Measurements from ENCODE around the gene ATP6V0C. TPM values are rescaled to one million over a fixed set of nuclear protein-coding genes. Genes with fewer than 3 reads are reported as not detected.
A peak's percentile ranks its signal among the peaks of the same experiment; 100 is the strongest.

Gene ATP6V0C
- polyA plus RNA-seq, 1 donor from 2014 or later: 100 TPM

GRCh38 chr16:2512735-2513404 is 882 bp upstream of the ATP6V0C start:
- H3K4me3 ChIP-seq (ENCODE audit: low read length): peak overlapping the region; percentile 92
- H3K9ac ChIP-seq (ENCODE audit: low read length): peak overlapping the region; percentile 96
- no peaks in the 10 kb centered on the region for H3K27me3 ChIP-seq (ENCODE audit: insufficient read depth, low read depth, low read length)
- peak overlapping the region; percentile 98 for H3K27ac ChIP-seq (ENCODE audit: low read length)
- H3F3A ChIP-seq (ENCODE audit: insufficient read depth, low read length, poor library complexity, severe bottlenecking): no peaks in the 10 kb centered on the region
- no peaks in the 10 kb centered on the region for H3K36me3 ChIP-seq (ENCODE audit: insufficient read depth, low read length)
- peaks cover 34% of the 10 kb centered on the region for H3K79me2 ChIP-seq (replicated peaks; ENCODE audit: insufficient read depth, low read length)
- peak overlapping the region; percentile 87 for H2AFZ ChIP-seq (ENCODE audit: low read depth, low read length)
- no peak for TF ChIP-seq TAF1 (IDR thresholded peaks at IDR 0.05; ENCODE audit: low read depth)
- no peak for TF ChIP-seq RAD21 (conservative IDR thresholded peaks at IDR 0.05)
- TF ChIP-seq MXI1 (conservative IDR thresholded peaks at IDR 0.05; ENCODE audit: poor library complexity, severe bottlenecking): no peak
- TF ChIP-seq CTCF (IDR thresholded peaks at IDR 0.05; ENCODE audit: poor library complexity, severe bottlenecking): peak; percentile 30
- no peak for TF ChIP-seq POLR2AphosphoS5 (IDR thresholded peaks at IDR 0.05)
- TF ChIP-seq EP300 (conservative IDR thresholded peaks at IDR 0.05; ENCODE audit: poor library complexity, severe bottlenecking): no peak
- H4K20me1 ChIP-seq (ENCODE audit: insufficient read depth): peaks cover 23% of the 10 kb centered on the region
- no peaks in the 10 kb centered on the region for H3K9me2 ChIP-seq (ENCODE audit: insufficient read depth, low read length)
- peak overlapping the region; percentile 76 for H3K4me2 ChIP-seq (ENCODE audit: low read length)
- no peaks in the 10 kb centered on the region for H3K9me3 ChIP-seq (ENCODE audit: low read length)

GRCh38 chr16:2514333-2515179 is 804 bp downstream of the ATP6V0C start:
- Histone ChIP-seq H3F3A (ENCODE audit: insufficient read depth, low read length, poor library complexity, severe bottlenecking) (no peaks in the 10 kb centered on the region), H3K27ac (ENCODE audit: low read length) (peak overlapping the region; percentile 98), H3K36me3 (ENCODE audit: insufficient read depth, low read length) (no peaks in the 10 kb centered on the region), H3K9ac (ENCODE audit: low read length) (peak overlapping the region; percentile 96), H3K27me3 (ENCODE audit: insufficient read depth, low read depth, low read length) (no peaks in the 10 kb centered on the region), H3K4me2 (ENCODE audit: low read length) (peak overlapping the region; percentile 94), H4K20me1 (ENCODE audit: insufficient read depth) (peaks cover 39% of the 10 kb centered on the region), H3K4me3 (ENCODE audit: low read length) (peak overlapping the region; percentile 92), H3K9me3 (ENCODE audit: low read length) (no peaks in the 10 kb centered on the region), H3K79me2 (replicated peaks; ENCODE audit: insufficient read depth, low read length) (peaks cover 43% of the 10 kb centered on the region), H3K9me2 (ENCODE audit: insufficient read depth, low read length) (no peaks in the 10 kb centered on the region), H2AFZ (ENCODE audit: low read depth, low read length) (peak overlapping the region; percentile 1)
- TF ChIP-seq POLR2AphosphoS5 (IDR thresholded peaks at IDR 0.05) (peak; percentile 22), RAD21 (conservative IDR thresholded peaks at IDR 0.05) (no peak)

DNA sequence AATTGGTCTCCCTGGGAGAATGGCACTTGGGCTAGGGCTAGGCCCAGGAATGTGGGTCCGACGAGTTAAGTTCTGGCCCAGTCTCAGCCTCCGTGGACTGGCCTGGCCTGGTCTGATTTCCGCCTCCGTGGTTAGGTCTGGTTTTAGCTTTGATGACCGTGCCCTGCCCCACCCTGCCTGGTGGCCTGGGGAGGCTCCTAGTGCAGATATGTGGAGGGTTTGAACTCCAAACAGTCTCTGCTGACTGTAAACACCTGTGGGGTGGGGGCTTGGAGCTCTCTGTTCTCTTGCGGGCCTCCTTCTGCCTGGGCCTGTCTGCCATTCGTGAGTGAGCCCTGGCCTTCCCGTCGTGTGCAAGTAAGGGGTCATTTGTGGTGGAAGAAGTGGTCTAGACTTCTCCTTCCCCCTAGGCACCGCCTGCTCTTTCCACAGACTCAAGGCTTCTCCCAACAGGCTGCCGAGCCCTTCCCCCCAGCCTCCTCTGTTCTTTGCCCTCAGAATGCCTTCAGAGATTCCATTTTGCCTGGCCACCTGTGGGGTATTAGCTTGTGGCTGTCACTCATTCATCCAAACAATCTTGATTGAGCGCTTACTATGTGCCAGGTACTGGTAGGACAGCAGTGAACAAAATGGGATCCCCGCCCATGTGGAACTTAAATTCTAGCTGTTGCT is 1.6 kb downstream of the ATP6V0C start:
- H3K9ac ChIP-seq (ENCODE audit: low read length): peak overlapping the region; percentile 96
- peaks cover 39% of the 10 kb centered on the region for H4K20me1 ChIP-seq (ENCODE audit: insufficient read depth)
- H3F3A ChIP-seq (ENCODE audit: insufficient read depth, low read length, poor library complexity, severe bottlenecking): no peaks in the 10 kb centered on the region
- no peaks in the 10 kb centered on the region for H3K9me3 ChIP-seq (ENCODE audit: low read length)
- no peaks in the 10 kb centered on the region for H3K27me3 ChIP-seq (ENCODE audit: insufficient read depth, low read depth, low read length)
- TF ChIP-seq CTCF (IDR thresholded peaks at IDR 0.05; ENCODE audit: poor library complexity, severe bottlenecking) (no peak), RAD21 (conservative IDR thresholded peaks at IDR 0.05) (no peak), MXI1 (conservative IDR thresholded peaks at IDR 0.05; ENCODE audit: poor library complexity, severe bottlenecking) (no peak), POLR2AphosphoS5 (IDR thresholded peaks at IDR 0.05) (no peak)
- H2AFZ ChIP-seq (ENCODE audit: low read depth, low read length): no peak overlapping the region
- peak overlapping the region; percentile 98 for H3K27ac ChIP-seq (ENCODE audit: low read length)
- no peaks in the 10 kb centered on the region for H3K36me3 ChIP-seq (ENCODE audit: insufficient read depth, low read length)
- H3K9me2 ChIP-seq (ENCODE audit: insufficient read depth, low read length): no peaks in the 10 kb centered on the region
- H3K79me2 ChIP-seq (replicated peaks; ENCODE audit: insufficient read depth, low read length): peaks cover 43% of the 10 kb centered on the region
- H3K4me3 ChIP-seq (ENCODE audit: low read length): peak overlapping the region; percentile 92
- H3K4me2 ChIP-seq (ENCODE audit: low read length): peak overlapping the region; percentile 94

All from neural cell (in vitro differentiated cells).